H1 (cell line): ENCODE measurements around the gene PACS1. TPM values are rescaled to one million over a fixed set of nuclear protein-coding genes. Genes with fewer than 3 reads are reported as not detected.

ENCODE experiments used
- CTCF ChIA-PET: fragments of 300-600 bp; sonication (Branson Sonifier 250); formaldehyde crosslinking; loops from one replicate; lab custom pipeline; 2021; ENCODE audit not compliant: partially characterized antibody; lab: Charles Lee
- POLR2A ChIA-PET: fragments of 300-600 bp; sonication (Branson Sonifier 250); formaldehyde crosslinking; loops from one replicate; lab custom pipeline; 2021; ENCODE audit warnings: inconsistent platforms; ENCODE audit not compliant: partially characterized antibody; lab: Charles Lee
- DNase-seq, 2 experiments: peaks; one replicate each; pipeline versions ENCODE4 v3.0.0 to v3.0.0-alpha.2; 2010 to 2022; ENCODE audit warnings: low spot score in 2 of 2, low read depth in 1 of 2, mixed read lengths in 1 of 2
- FAIRE-seq: peaks from 2 replicates; lab custom pipeline; 2011; peaks lifted over from hg19 to GRCh38; lab: Jason Lieb, UNC
- H2AFZ ChIP-seq: 2 replicates; pipeline ENCODE4 v1.8.1; 2012; ENCODE audit warnings: low read length, inconsistent platforms
- H2AK5ac ChIP-seq: 2 replicates; pipeline ENCODE4 v1.6.1; 2013; ENCODE audit warnings: low read depth, low read length
- H2BK120ac ChIP-seq: replicated peaks from 2 replicates; pipeline ENCODE3; 2013; ENCODE audit warnings: low read depth, low read length, inconsistent platforms
- H2BK12ac ChIP-seq: 2 replicates; pipeline ENCODE4 v1.6.1; 2013; ENCODE audit warnings: low read depth, low read length
- H2BK15ac ChIP-seq: 2 replicates; pipeline ENCODE4 v1.6.1; 2013; ENCODE audit warnings: low read length
- H2BK20ac ChIP-seq: 2 replicates; pipeline ENCODE4 v1.6.1; 2013; ENCODE audit warnings: low read length
- H2BK5ac ChIP-seq: 2 replicates; pipeline ENCODE4 v1.6.1; 2013; ENCODE audit warnings: low read depth, low read length
- H3K14ac ChIP-seq: 2 replicates; pipeline ENCODE4 v1.6.1; 2013; ENCODE audit warnings: inconsistent platforms; ENCODE audit not compliant: insufficient read length
- H3K18ac ChIP-seq: 2 replicates; pipeline ENCODE4 v1.6.1; 2013; ENCODE audit warnings: low read length; ENCODE audit errors: extremely low read depth
- H3K23ac ChIP-seq: 2 replicates; pipeline ENCODE4 v1.6.1; 2013; ENCODE audit warnings: inconsistent platforms; ENCODE audit not compliant: insufficient read length
- H3K23me2 ChIP-seq: 2 replicates; pipeline ENCODE4 v1.6.1; 2013; ENCODE audit warnings: low read depth, low read length
- H3K27ac ChIP-seq: 2 replicates; pipeline ENCODE4 v1.6.1; 2011; ENCODE audit warnings: low read depth, low read length, inconsistent platforms
- H3K27me3 ChIP-seq, 4 experiments: replicated peaks in 1 of 4; 1 replicate in 1 of 4; 2 replicates in 3 of 4; pipeline versions ENCODE4 v1.6.1 to v1.8.1; 2011 to 2013; ENCODE audit warnings: low read length in 3 of 4, mild to moderate bottlenecking in 3 of 4, inconsistent platforms in 2 of 4, mixed read lengths in 2 of 4, moderate library complexity in 1 of 4; ENCODE audit not compliant: control insufficient read depth in 3 of 4, insufficient read depth in 3 of 4; ENCODE audit errors: extremely low read depth in 1 of 4
- H3K36me3 ChIP-seq, 4 experiments: 2 replicates each; pipeline versions ENCODE4 v1.6.1 to v1.8.1; 2011 to 2013; ENCODE audit warnings: mild to moderate bottlenecking in 4 of 4, low read length in 3 of 4, moderate library complexity in 2 of 4, control low read depth in 1 of 4, inconsistent platforms in 1 of 4; ENCODE audit not compliant: insufficient read depth in 4 of 4, control insufficient read depth in 2 of 4
- H3K4ac ChIP-seq: replicated peaks from 2 replicates; pipeline ENCODE3; 2013; ENCODE audit warnings: low read length, low read depth, mixed read lengths, inconsistent platforms; ENCODE audit not compliant: insufficient read length
- H3K4me1 ChIP-seq, 4 experiments: replicated peaks in 1 of 4; 1 replicate in 1 of 4; 2 replicates in 3 of 4; pipeline versions ENCODE4 v1.6.1 to v1.8.1; 2011 to 2013; ENCODE audit warnings: low read length in 3 of 4, inconsistent platforms in 2 of 4, mixed read lengths in 1 of 4; ENCODE audit not compliant: insufficient read depth in 4 of 4, control insufficient read depth in 3 of 4
- H3K4me2 ChIP-seq, 2 experiments: 2 replicates each; pipeline versions ENCODE4 v1.6.1 to v1.8.1; 2011 to 2013; ENCODE audit warnings: low read depth in 2 of 2, low read length in 2 of 2, control low read depth in 1 of 2, inconsistent platforms in 1 of 2, mild to moderate bottlenecking in 1 of 2; ENCODE audit not compliant: insufficient read depth in 1 of 2
- H3K4me3 ChIP-seq, 4 experiments: fragments of 200-600, 300-600 bp in 1 of 4; sonication (generic), shearing (Covaris generic), sonication (Bioruptor Twin) in 1 of 4; 2 replicates each; pipeline versions ENCODE4 v1.5.1 to v1.8.1; 2011 to 2016; ENCODE audit warnings: low read length in 4 of 4, low read depth in 3 of 4, control low read depth in 2 of 4, inconsistent platforms in 2 of 4, mild to moderate bottlenecking in 2 of 4, mixed read lengths in 1 of 4, moderate library complexity in 1 of 4; ENCODE audit not compliant: insufficient read depth in 2 of 4; ENCODE audit errors: extremely low read depth in 1 of 4
- H3K56ac ChIP-seq: replicated peaks from 2 replicates; pipeline ENCODE3; 2013; ENCODE audit warnings: low read depth, mild to moderate bottlenecking, mixed read lengths, low read length, inconsistent platforms; ENCODE audit not compliant: insufficient read length
- H3K79me1 ChIP-seq: 2 replicates; pipeline ENCODE4 v1.6.1; 2013; ENCODE audit warnings: low read depth, low read length, control low read depth
- H3K79me2 ChIP-seq, 2 experiments: 2 replicates each; pipeline versions ENCODE4 v1.6.1 to v1.8.1; 2012 to 2013; ENCODE audit warnings: low read length in 2 of 2, mild to moderate bottlenecking in 2 of 2, inconsistent platforms in 1 of 2; ENCODE audit not compliant: insufficient read depth in 2 of 2, control insufficient read depth in 1 of 2
- H3K9ac ChIP-seq, 4 experiments: replicated peaks in 1 of 4; 1 replicate in 1 of 4; 2 replicates in 3 of 4; pipeline versions ENCODE4 v1.6.1 to v1.8.1; 2011 to 2013; ENCODE audit warnings: low read depth in 3 of 4, low read length in 3 of 4, control low read depth in 2 of 4, mild to moderate bottlenecking in 2 of 4, moderate library complexity in 2 of 4, inconsistent platforms in 1 of 4; ENCODE audit errors: extremely low read depth in 1 of 4
- H3K9me3 ChIP-seq, 2 experiments: 2 replicates each; pipeline versions ENCODE4 v1.6.1 to v1.8.1; 2012 to 2013; ENCODE audit warnings: mild to moderate bottlenecking in 2 of 2, moderate library complexity in 2 of 2, control low read depth in 1 of 2, inconsistent platforms in 1 of 2, low read depth in 1 of 2, low read length in 1 of 2, mixed read lengths in 1 of 2; ENCODE audit not compliant: insufficient read depth in 2 of 2
- H4K20me1 ChIP-seq, 2 experiments: replicated peaks in 1 of 2; 2 replicates each; pipeline versions ENCODE3 to v1.8.1; 2011 to 2013; ENCODE audit warnings: inconsistent platforms in 2 of 2, low read length in 2 of 2, mild to moderate bottlenecking in 1 of 2; ENCODE audit not compliant: insufficient read depth in 2 of 2, control insufficient read depth in 1 of 2
- H4K5ac ChIP-seq: 2 replicates; pipeline ENCODE4 v1.6.1; 2013; ENCODE audit warnings: low read length, low read depth, mixed read lengths, inconsistent platforms; ENCODE audit not compliant: insufficient read length
- H4K8ac ChIP-seq: 2 replicates; pipeline ENCODE4 v1.8.0; 2013; ENCODE audit warnings: mild to moderate bottlenecking, moderate library complexity, low read length, inconsistent platforms; ENCODE audit not compliant: insufficient read depth; ENCODE audit errors: extremely low read depth
- H4K91ac ChIP-seq: replicated peaks from 2 replicates; pipeline ENCODE3; 2013; ENCODE audit warnings: low read length, mixed read lengths, inconsistent platforms; ENCODE audit not compliant: insufficient read length
- ASH2L ChIP-seq: fragments of 200-600, 300-600 bp; sonication (generic); IDR thresholded peaks from one replicate; pipeline ENCODE4 v1.7.1; 2017; ENCODE audit warnings: low read length
- CHD2 ChIP-seq: IDR thresholded peaks from 2 replicates; pipeline ENCODE4 v1.6.1; 2012; ENCODE audit warnings: low read length, improper control_type of control experiment
- CTBP2 ChIP-seq: IDR thresholded peaks from 2 replicates; pipeline ENCODE4 v1.7.0; 2011; ENCODE audit warnings: borderline replicate concordance, mild to moderate bottlenecking, moderate library complexity, mixed read lengths, low read length; ENCODE audit not compliant: insufficient read depth, insufficient read length
- HDAC6 ChIP-seq: IDR thresholded peaks from one replicate; pipeline ENCODE4 v1.7.1; 2012; ENCODE audit warnings: low read depth, mild to moderate bottlenecking, inconsistent platforms, low read length, moderate library complexity
- NANOG ChIP-seq: IDR thresholded peaks from 2 replicates; pipeline ENCODE4 v1.6.1; 2011; ENCODE audit warnings: low read length, low read depth, mild to moderate bottlenecking, inconsistent platforms; ENCODE audit not compliant: insufficient read depth, poor library complexity, severe bottlenecking
- RXRA ChIP-seq: IDR thresholded peaks from 2 replicates; pipeline ENCODE4 v1.6.1; 2011; ENCODE audit warnings: low read depth, mild to moderate bottlenecking, low read length, moderate library complexity; ENCODE audit not compliant: insufficient read depth
- TEAD4 ChIP-seq: IDR thresholded peaks from 2 replicates; pipeline ENCODE4 v1.6.1; 2012; ENCODE audit warnings: low read depth, low read length, inconsistent platforms, mixed read lengths
- WGBS, 2 experiments: shearing (Covaris generic) in 1 of 2; methylation state at CpG; one replicate each; pipeline versions ENCODE4 v1.1.6 to v1.1.7; 2013 to 2015; ENCODE audit warnings: low lambda C conversion rate in 2 of 2, mixed read lengths in 2 of 2, inconsistent platforms in 1 of 2, low coverage in 1 of 2, missing lambda C conversion rate in 1 of 2; ENCODE audit not compliant: insufficient replicate concordance in 2 of 2, insufficient coverage in 1 of 2, insufficient read length in 1 of 2; ENCODE audit errors: extremely low coverage in 1 of 2, missing lambda C conversion rate in 1 of 2; 5-methylcytosine and 5-hydroxymethylcytosine counted together
- polyA plus RNA-seq, 7 experiments: library from polyadenylated mRNA; depleted of rRNA in 3 of 7; stranded (reverse) in 5 of 7; unstranded in 2 of 7; fragments of >200 nt in 5 of 7; fragments of 200-250 nt in 2 of 7; gene quantifications; 1 replicate in 5 of 7; 2 replicates in 1 of 7; 4 replicates in 1 of 7; pipeline versions ENCODE4 v1.2.1 to v1.2.3, GENCODE V29; 2011 to 2013; ENCODE audit warnings: missing spikeins in 2 of 7, mixed read lengths in 2 of 7
- total RNA-seq: library from RNA; stranded (reverse); fragmentation: NEBNext Ultra II Directional; extraction: Animal tissue kit (Norgen Biotek cat#: 25700); gene quantifications from 2 replicates; pipeline ENCODE4 v1.2.1, GENCODE V29; 2021
- TF ChIP-seq, protein P1 (sequence below): IDR thresholded peaks from 2 replicates; pipeline ENCODE4 v1.6.1; 2011; ENCODE audit warnings: low read length, improper control_type of control experiment

PACS1 gene
- total and polyA plus RNA-seq, 2 of the 8 experiments (the other 6 are each of a cell fraction or from before 2014, with no cell fraction given) = 11.5 to 36.0 TPM

DNA sequence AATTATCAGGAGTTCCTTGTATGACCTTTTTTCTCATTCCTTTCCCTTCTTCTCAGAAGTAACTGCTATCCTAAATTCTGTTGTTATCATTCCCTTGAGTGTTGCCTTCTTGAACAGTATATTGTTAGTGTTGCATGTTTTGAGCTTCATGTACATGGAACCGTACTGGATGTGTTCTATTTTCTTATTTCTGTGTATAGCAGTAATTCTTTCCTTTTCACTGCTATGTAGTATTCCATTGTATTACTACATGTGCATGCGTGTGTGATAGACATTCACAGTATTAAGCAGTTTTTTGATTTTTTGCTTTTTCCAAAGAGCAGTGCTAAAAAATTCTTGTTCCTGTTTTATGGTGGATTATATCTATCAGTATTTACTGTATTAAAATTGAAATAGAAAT lies 108.1 kb downstream of the PACS1 start:
- ChIA-PET CTCF (no interaction called here), POLR2A (no interaction called here)
- no peaks in the 10 kb centered on the region for H3K36me3 ChIP-seq
- H4K91ac ChIP-seq = no peak overlapping the region
- H3K18ac ChIP-seq = no peak overlapping the region
- no peak overlapping the region for H2BK12ac ChIP-seq
- H3K23ac ChIP-seq = no peak overlapping the region
- no peak overlapping the region for H3K56ac ChIP-seq
- no peaks in the 10 kb centered on the region for H3K79me2 ChIP-seq
- no peaks in the 10 kb centered on the region for H3K4me1 ChIP-seq
- no peaks in the 10 kb centered on the region for H3K27me3 ChIP-seq
- no peak overlapping the region for H2AK5ac ChIP-seq
- no peak overlapping the region for H4K8ac ChIP-seq
- DNase-seq (no peak), FAIRE-seq (no peak)
- H3K4me3 ChIP-seq = no peak overlapping the region
- H4K5ac ChIP-seq = no peak overlapping the region
- no peak overlapping the region for H3K4me2 ChIP-seq
- no peak overlapping the region for H2BK5ac ChIP-seq
- H3K79me1 ChIP-seq = peaks cover 2% of the 10 kb centered on the region; the same call in 1 of the 2 replicates
- 94% methylated on average over 2 of the region's 2 CpGs; no CpG with 5 or more reads in 1 of the 2 experiments for WGBS, 2 experiments
- no peak overlapping the region for H3K27ac ChIP-seq
- H2BK120ac ChIP-seq = no peak overlapping the region
- peaks cover 0 to 1% of the 10 kb centered on the region in 2 experiments for H4K20me1 ChIP-seq
- no peak overlapping the region for H3K4ac ChIP-seq
- no peak overlapping the region for H2AFZ ChIP-seq
- H3K23me2 ChIP-seq = no peaks in the 10 kb centered on the region
- no peak for TF ChIP-seq CTBP2
- no peak for TF ChIP-seq NANOG
- no peak for TF ChIP-seq TEAD4
- TF ChIP-seq, protein P1, sequence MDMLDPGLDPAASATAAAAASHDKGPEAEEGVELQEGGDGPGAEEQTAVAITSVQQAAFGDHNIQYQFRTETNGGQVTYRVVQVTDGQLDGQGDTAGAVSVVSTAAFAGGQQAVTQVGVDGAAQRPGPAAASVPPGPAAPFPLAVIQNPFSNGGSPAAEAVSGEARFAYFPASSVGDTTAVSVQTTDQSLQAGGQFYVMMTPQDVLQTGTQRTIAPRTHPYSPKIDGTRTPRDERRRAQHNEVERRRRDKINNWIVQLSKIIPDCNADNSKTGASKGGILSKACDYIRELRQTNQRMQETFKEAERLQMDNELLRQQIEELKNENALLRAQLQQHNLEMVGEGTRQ = no peak
- no peak for TF ChIP-seq CHD2
- no peak for TF ChIP-seq ASH2L
- no peak for TF ChIP-seq HDAC6
- TF ChIP-seq RXRA = no peak
- no peaks in the 10 kb centered on the region for H3K9me3 ChIP-seq
- H2BK20ac ChIP-seq = no peak overlapping the region
- H3K14ac ChIP-seq = no peak overlapping the region
- H3K9ac ChIP-seq = no peak overlapping the region
- no peak overlapping the region for H2BK15ac ChIP-seq
